ENCODE measurements around the gene ZNG1A.
"Not testable (repeated sequence)": the region's sequence is repeated elsewhere in the genome, so short reads cannot be mapped to it uniquely, and the experiment has no call there.

DNA sequence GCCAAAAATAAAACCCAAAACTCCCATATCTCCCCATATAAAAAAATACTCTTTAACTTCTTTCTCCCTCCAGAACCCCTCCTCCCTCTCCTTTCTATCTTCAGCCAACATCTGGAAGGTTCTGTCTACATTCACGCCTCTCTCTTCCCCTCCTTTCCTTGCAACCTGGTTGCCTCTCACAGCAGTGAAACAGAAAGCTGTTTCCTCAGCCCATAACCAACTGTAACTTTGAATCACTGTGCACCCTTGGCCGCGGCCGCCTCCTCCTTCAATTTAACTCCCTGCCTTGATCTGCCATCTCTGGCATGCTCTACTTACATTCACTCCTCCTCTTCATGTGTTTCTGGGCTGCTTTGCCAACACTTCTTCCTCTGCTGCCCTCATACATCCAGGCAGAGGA is 83.9 kb downstream of the ZNG1A start:
- TF ChIP-seq, protein P1, sequence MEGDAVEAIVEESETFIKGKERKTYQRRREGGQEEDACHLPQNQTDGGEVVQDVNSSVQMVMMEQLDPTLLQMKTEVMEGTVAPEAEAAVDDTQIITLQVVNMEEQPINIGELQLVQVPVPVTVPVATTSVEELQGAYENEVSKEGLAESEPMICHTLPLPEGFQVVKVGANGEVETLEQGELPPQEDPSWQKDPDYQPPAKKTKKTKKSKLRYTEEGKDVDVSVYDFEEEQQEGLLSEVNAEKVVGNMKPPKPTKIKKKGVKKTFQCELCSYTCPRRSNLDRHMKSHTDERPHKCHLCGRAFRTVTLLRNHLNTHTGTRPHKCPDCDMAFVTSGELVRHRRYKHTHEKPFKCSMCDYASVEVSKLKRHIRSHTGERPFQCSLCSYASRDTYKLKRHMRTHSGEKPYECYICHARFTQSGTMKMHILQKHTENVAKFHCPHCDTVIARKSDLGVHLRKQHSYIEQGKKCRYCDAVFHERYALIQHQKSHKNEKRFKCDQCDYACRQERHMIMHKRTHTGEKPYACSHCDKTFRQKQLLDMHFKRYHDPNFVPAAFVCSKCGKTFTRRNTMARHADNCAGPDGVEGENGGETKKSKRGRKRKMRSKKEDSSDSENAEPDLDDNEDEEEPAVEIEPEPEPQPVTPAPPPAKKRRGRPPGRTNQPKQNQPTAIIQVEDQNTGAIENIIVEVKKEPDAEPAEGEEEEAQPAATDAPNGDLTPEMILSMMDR (IDR thresholded peaks at IDR 0.05; ENCODE audit: low read depth, low read length): not testable (repeated sequence)
- not testable (repeated sequence) for TF ChIP-seq POLR2A (IDR thresholded peaks at IDR 0.05; ENCODE audit: extremely low read depth, insufficient read length)
